ENCODE data around the gene RBM26.

The RBM26 gene

DNA sequence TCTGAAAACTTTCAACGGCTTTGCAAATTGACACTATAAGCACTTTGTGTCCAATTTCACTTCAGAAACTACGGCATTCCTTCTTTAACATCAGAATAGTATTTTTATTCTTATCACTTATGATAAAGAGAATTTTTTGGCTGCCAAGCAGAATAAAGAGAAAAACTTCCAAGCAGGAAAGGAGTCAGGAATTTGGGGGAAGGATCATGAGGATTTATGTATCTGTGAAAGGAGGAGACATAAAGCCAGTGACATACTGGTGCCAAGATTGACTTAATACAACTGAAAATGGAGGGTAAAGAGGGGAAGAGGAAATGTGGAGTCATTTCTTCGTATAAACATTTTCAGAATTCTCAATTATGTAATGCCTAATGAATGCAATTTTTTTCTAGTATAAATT lies 94.7 kb downstream of the RBM26 start:
- TF ChIP-seq TEAD4 (IDR thresholded peaks at IDR 0.05) = no peak
- TF ChIP-seq, protein P1, sequence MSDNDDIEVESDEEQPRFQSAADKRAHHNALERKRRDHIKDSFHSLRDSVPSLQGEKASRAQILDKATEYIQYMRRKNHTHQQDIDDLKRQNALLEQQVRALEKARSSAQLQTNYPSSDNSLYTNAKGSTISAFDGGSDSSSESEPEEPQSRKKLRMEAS (IDR thresholded peaks at IDR 0.05) = no peak
- no peak for TF ChIP-seq FOXM1 (IDR thresholded peaks at IDR 0.05; ENCODE audit: borderline replicate concordance, low read depth)
- TF ChIP-seq CREB1 (IDR thresholded peaks at IDR 0.05; ENCODE audit: low read depth) = no peak

DNA sequence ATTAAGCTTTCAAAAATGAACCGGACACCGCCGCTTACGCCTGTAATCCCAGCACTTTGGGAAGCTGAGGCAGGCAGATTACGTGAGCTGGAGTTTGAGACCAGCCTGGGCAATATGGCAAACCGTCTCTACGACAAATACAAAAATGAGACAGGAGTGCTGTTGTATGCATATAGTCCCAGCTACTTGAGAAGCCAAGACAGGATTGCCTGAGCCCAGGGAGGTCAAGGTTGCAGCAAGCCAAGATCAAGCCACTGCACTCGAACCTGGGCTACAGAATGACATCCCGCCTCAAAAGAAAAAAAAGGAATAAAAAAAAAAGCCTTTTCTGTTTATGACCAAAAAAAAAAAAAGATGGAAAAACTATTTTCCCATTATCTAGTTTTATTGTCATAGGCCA lies 96.4 kb downstream of the RBM26 start:
- no peak for TF ChIP-seq CREB1 (IDR thresholded peaks at IDR 0.05; ENCODE audit: low read depth)
- TF ChIP-seq NFIC (IDR thresholded peaks at IDR 0.05) = no peak
- no peak for TF ChIP-seq RAD21 (IDR thresholded peaks at IDR 0.05; ENCODE audit: low read depth)
- TF ChIP-seq FOXM1 (IDR thresholded peaks at IDR 0.05; ENCODE audit: borderline replicate concordance, low read depth) = no peak
- TF ChIP-seq, protein P1 (IDR thresholded peaks at IDR 0.05) = no peak
- TF ChIP-seq ZBTB7A (IDR thresholded peaks at IDR 0.05; ENCODE audit: low read depth) = no peak
- TF ChIP-seq, protein P2, sequence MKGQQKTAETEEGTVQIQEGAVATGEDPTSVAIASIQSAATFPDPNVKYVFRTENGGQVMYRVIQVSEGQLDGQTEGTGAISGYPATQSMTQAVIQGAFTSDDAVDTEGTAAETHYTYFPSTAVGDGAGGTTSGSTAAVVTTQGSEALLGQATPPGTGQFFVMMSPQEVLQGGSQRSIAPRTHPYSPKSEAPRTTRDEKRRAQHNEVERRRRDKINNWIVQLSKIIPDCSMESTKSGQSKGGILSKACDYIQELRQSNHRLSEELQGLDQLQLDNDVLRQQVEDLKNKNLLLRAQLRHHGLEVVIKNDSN (IDR thresholded peaks at IDR 0.05) = no peak
- TF ChIP-seq TCF12 (IDR thresholded peaks at IDR 0.05; ENCODE audit: low read depth) = no peak
- TF ChIP-seq TAF1 (IDR thresholded peaks at IDR 0.05; ENCODE audit: low read depth) = no peak
- TF ChIP-seq EGR1 (IDR thresholded peaks at IDR 0.05) = no peak
- no peak for TF ChIP-seq EP300 (IDR thresholded peaks at IDR 0.05; ENCODE audit: borderline replicate concordance)
- no peak for TF ChIP-seq TEAD4 (IDR thresholded peaks at IDR 0.05)
- TF ChIP-seq YY1 (IDR thresholded peaks at IDR 0.05; ENCODE audit: low read depth) = no peak
- TF ChIP-seq CEBPB (IDR thresholded peaks at IDR 0.05) = no peak
- TF ChIP-seq, protein P3, sequence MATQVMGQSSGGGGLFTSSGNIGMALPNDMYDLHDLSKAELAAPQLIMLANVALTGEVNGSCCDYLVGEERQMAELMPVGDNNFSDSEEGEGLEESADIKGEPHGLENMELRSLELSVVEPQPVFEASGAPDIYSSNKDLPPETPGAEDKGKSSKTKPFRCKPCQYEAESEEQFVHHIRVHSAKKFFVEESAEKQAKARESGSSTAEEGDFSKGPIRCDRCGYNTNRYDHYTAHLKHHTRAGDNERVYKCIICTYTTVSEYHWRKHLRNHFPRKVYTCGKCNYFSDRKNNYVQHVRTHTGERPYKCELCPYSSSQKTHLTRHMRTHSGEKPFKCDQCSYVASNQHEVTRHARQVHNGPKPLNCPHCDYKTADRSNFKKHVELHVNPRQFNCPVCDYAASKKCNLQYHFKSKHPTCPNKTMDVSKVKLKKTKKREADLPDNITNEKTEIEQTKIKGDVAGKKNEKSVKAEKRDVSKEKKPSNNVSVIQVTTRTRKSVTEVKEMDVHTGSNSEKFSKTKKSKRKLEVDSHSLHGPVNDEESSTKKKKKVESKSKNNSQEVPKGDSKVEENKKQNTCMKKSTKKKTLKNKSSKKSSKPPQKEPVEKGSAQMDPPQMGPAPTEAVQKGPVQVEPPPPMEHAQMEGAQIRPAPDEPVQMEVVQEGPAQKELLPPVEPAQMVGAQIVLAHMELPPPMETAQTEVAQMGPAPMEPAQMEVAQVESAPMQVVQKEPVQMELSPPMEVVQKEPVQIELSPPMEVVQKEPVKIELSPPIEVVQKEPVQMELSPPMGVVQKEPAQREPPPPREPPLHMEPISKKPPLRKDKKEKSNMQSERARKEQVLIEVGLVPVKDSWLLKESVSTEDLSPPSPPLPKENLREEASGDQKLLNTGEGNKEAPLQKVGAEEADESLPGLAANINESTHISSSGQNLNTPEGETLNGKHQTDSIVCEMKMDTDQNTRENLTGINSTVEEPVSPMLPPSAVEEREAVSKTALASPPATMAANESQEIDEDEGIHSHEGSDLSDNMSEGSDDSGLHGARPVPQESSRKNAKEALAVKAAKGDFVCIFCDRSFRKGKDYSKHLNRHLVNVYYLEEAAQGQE (IDR thresholded peaks at IDR 0.05; ENCODE audit: low read depth) = no peak

DNA sequence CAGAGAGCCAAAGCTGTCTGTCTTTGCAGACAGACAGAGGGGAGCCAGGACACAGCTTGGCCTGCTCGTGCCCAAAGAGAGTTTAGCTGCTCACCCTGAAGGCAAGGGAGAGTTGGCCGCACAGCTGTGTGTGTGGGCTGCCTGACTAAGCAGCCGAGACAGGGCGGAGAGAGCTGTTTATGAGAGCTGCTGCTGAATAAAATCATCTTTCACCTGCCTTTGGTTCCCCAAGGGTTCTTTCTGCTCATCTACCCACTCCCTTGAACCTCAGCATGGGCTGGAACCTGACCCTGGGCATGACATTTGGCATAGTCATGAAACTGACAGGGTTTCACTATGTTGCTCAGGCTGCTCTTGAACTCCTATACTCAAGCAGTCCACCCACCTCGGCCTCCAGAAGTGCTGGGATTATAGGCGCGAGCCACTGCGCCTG lies 98.2 kb downstream of the RBM26 start:
- TF ChIP-seq, protein P2 (IDR thresholded peaks at IDR 0.05) = no peak
- TF ChIP-seq NFIC (IDR thresholded peaks at IDR 0.05) = no peak
- no peak for TF ChIP-seq FOXM1 (IDR thresholded peaks at IDR 0.05; ENCODE audit: borderline replicate concordance, low read depth)
- no peak for TF ChIP-seq YY1 (IDR thresholded peaks at IDR 0.05; ENCODE audit: low read depth)
- TF ChIP-seq, protein P1 (IDR thresholded peaks at IDR 0.05) = no peak
- no peak for TF ChIP-seq EGR1 (IDR thresholded peaks at IDR 0.05)
- TF ChIP-seq TAF1 (IDR thresholded peaks at IDR 0.05; ENCODE audit: low read depth) = no peak
- TF ChIP-seq ZBTB7A (IDR thresholded peaks at IDR 0.05; ENCODE audit: low read depth) = no peak
- TF ChIP-seq TCF12 (IDR thresholded peaks at IDR 0.05; ENCODE audit: low read depth) = no peak
- TF ChIP-seq CREB1 (IDR thresholded peaks at IDR 0.05; ENCODE audit: low read depth) = no peak
- TF ChIP-seq CEBPB (IDR thresholded peaks at IDR 0.05) = no peak
- TF ChIP-seq, protein P3 (IDR thresholded peaks at IDR 0.05; ENCODE audit: low read depth) = no peak
- TF ChIP-seq TEAD4 (IDR thresholded peaks at IDR 0.05) = no peak
- no peak for TF ChIP-seq EP300 (IDR thresholded peaks at IDR 0.05; ENCODE audit: borderline replicate concordance)
- TF ChIP-seq RAD21 (IDR thresholded peaks at IDR 0.05; ENCODE audit: low read depth) = no peak

DNA sequence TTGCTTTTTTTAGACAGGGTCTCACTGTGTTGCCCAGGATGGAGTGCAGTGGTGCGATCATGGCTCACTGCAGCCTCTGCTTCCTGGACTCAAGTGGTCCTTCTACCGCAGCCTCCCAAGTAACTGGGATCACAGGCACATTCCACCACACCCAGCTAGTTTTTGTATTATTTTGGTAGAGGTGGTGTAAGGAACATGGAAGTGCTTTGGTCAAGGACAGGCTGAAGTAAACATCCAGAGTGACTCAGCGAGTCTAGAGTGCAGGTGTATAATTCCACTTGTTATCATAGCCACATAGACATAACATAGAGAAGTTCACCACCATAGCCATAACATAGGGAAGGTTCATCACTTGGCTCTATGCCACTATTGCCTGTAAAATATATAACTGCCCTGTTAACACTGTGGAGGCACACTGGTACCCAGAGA lies 98.6 kb downstream of the RBM26 start:
- TF ChIP-seq, protein P1 (IDR thresholded peaks at IDR 0.05) = no peak
- TF ChIP-seq TEAD4 (IDR thresholded peaks at IDR 0.05) (no peak), CEBPB (IDR thresholded peaks at IDR 0.05) (no peak), TAF1 (IDR thresholded peaks at IDR 0.05; ENCODE audit: low read depth) (no peak), ZBTB7A (IDR thresholded peaks at IDR 0.05; ENCODE audit: low read depth) (no peak)

DNA sequence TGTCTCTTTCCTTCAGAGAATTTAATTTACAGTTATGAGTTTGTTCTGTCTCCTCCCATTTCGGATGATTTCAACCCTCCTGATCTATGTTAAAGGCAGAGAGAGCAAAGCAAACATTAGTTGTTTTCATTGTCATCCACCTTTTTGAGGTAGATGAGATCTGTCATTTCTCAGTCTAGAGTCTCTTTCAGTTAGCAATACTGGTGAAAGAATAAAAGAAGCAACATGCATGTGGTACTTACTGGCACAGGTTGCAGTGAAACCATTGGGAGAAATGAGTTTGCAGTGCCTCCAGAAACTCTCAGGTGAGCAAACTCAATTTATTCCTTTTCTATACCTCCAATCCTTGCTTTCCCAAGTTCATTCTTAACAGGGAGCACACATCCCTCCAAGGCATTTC lies 99.4 kb downstream of the RBM26 start:
- TF ChIP-seq CREB1 (IDR thresholded peaks at IDR 0.05; ENCODE audit: low read depth) (no peak), EGR1 (IDR thresholded peaks at IDR 0.05) (no peak), FOXM1 (IDR thresholded peaks at IDR 0.05; ENCODE audit: borderline replicate concordance, low read depth) (no peak), EP300 (IDR thresholded peaks at IDR 0.05; ENCODE audit: borderline replicate concordance) (no peak), TEAD4 (IDR thresholded peaks at IDR 0.05) (no peak), RAD21 (IDR thresholded peaks at IDR 0.05; ENCODE audit: low read depth) (no peak)
- TF ChIP-seq, protein P1 (IDR thresholded peaks at IDR 0.05) = no peak
- TF ChIP-seq, protein P3 (IDR thresholded peaks at IDR 0.05; ENCODE audit: low read depth) = no peak
- TF ChIP-seq, protein P2 (IDR thresholded peaks at IDR 0.05) = no peak
